Stimulated activated CD4-positive, alpha-beta T cell treated with anti-CD3 and anti-CD28 coated beads, Interleukin-4, amount 100 ng/mL, for 48 hours (primary cell): ENCODE results near the gene CHRNA3.
"Not testable (repeated sequence)": the region's sequence is repeated elsewhere in the genome, so short reads cannot be mapped to it uniquely, and the experiment has no call there.

Source experiments
- DNase-seq, 2 donors: peaks; one replicate each; pipeline ENCODE4 v3.0.0-alpha.2; 2020; ENCODE audit warnings: low read depth in 2 of 2

The CHRNA3 gene

GRCh38 chr15:78617516-78617915, 3.3 kb downstream of the CHRNA3 start:
- DNase-seq, result no peak

GRCh38 chr15:78617076-78617475, 3.7 kb downstream of the CHRNA3 start:
- DNase-seq, result no peak

- no peak for DNase-seq
Measured at GRCh38 chr15:78616506-78616905, 4.3 kb downstream of the CHRNA3 start.

GRCh38 chr15:78615151-78615589, 5.6 kb downstream of the CHRNA3 start:
- no peak for DNase-seq

GRCh38 chr15:78614021-78614420, 6.8 kb downstream of the CHRNA3 start:
- DNase-seq, result no peak

- DNase-seq, result not testable (repeated sequence)
Measured at GRCh38 chr15:78609551-78609950, 11.2 kb downstream of the CHRNA3 start.

GRCh38 chr15:78605680-78606079, 15.1 kb downstream of the CHRNA3 start:
- DNase-seq, result no peak

- DNase-seq, result no peak
Measured at GRCh38 chr15:78605201-78605600, 15.6 kb downstream of the CHRNA3 start.

GRCh38 chr15:78604420-78604819, 16.4 kb downstream of the CHRNA3 start:
- DNase-seq, result no peak

- no peak for DNase-seq
Measured at GRCh38 chr15:78603467-78603866, 17.3 kb downstream of the CHRNA3 start.

- no peak for DNase-seq
Measured at GRCh38 chr15:78599189-78599588, 21.6 kb downstream of the CHRNA3 start.

- no peak for DNase-seq
Measured at GRCh38 chr15:78598348-78598747, 22.4 kb downstream of the CHRNA3 start.

GRCh38 chr15:78597583-78597982, 23.2 kb downstream of the CHRNA3 start:
- no peak for DNase-seq

GRCh38 chr15:78574944-78575343, 45.9 kb downstream of the CHRNA3 start:
- no peak for DNase-seq

- no peak for DNase-seq
Measured at GRCh38 chr15:78573416-78573815, 47.4 kb downstream of the CHRNA3 start.

- no peak for DNase-seq
Measured at GRCh38 chr15:78571382-78571781, 49.4 kb downstream of the CHRNA3 start.

GRCh38 chr15:78570710-78571109, 50.1 kb downstream of the CHRNA3 start:
- no peak for DNase-seq

- DNase-seq, result no peak
Measured at GRCh38 chr15:78567531-78567930, 53.3 kb downstream of the CHRNA3 start.

GRCh38 chr15:78565951-78566774, 54.6 kb downstream of the CHRNA3 start:
- DNase-seq, result no peak

- DNase-seq, result peak; percentile 75
Measured at GRCh38 chr15:78565097-78565950, 55.5 kb downstream of the CHRNA3 start, which contains the start of gene CHRNA5. CHRNA5 (plus strand) TSS chr15:78565520; CDS start chr15:78565720, 200 bp downstream.

- no peak for DNase-seq
Measured at GRCh38 chr15:78564743-78565096, 56.1 kb downstream of the CHRNA3 start.

- no peak for DNase-seq
Measured at GRCh38 chr15:78563092-78563491, 57.7 kb downstream of the CHRNA3 start.

GRCh38 chr15:78561490-78561889, 59.3 kb downstream of the CHRNA3 start:
- no peak for DNase-seq
